Activated B cell treated with CpG ODN at 0.5 μM for 24 hours (primary cell): ENCODE measurements around the gene NHERF1. TPM values are rescaled to one million over a fixed set of nuclear protein-coding genes. Genes with fewer than 3 reads are reported as not detected.

Experiments used
- ATAC-seq: fragments of 200-7000 bp; cut with Tn5 transposase; one replicate; pipeline ENCODE4 v1.10.0; 2021; ENCODE audit warnings: low read depth, mild to moderate bottlenecking, moderate library complexity
- CTCF ChIA-PET: fragments of 350-600 bp; sonication (Branson Sonifier 250); formaldehyde crosslinking; loops from one replicate; lab custom pipeline; 2021; ENCODE audit warnings: antibody characterized with exemption; lab: Charles Lee
- POLR2A ChIA-PET: fragments of 350-600 bp; sonication (Branson Sonifier 250); formaldehyde crosslinking; loops from one replicate; lab custom pipeline; 2021; ENCODE audit warnings: antibody characterized with exemption; lab: Charles Lee
- DNase-seq: peaks from one replicate; pipeline ENCODE4 v3.0.0; 2022
- H3K27ac Mint-ChIP-seq: one replicate; pipeline ENCODE4 v1.8.0; 2020; ENCODE audit warnings: mixed read lengths
- H3K27me3 Mint-ChIP-seq: one replicate; pipeline ENCODE4 v1.8.0; 2021; ENCODE audit warnings: mixed read lengths
- H3K36me3 Mint-ChIP-seq: one replicate; pipeline ENCODE4 v1.8.0; 2021; ENCODE audit warnings: low read depth, mixed read lengths
- H3K4me1 Mint-ChIP-seq: one replicate; pipeline ENCODE4 v1.8.0; 2021; ENCODE audit warnings: mixed read lengths
- H3K4me3 Mint-ChIP-seq: one replicate; pipeline ENCODE4 v1.8.0; 2020; ENCODE audit warnings: mild to moderate bottlenecking, mixed read lengths
- H3K9me3 Mint-ChIP-seq: one replicate; pipeline ENCODE4 v1.8.0; 2020; ENCODE audit warnings: mixed read lengths
- intact Hi-C: fragments of 100-400 bp; cut with micrococcal nuclease; formaldehyde crosslinking; loops from one replicate; pipeline ENCODE4 v1.15.1; 2024
- total RNA-seq: library from RNA; stranded (reverse); gene quantifications from 2 replicates; pipeline ENCODE4 v1.2.3, GENCODE V29; 2022
- TF ChIP-seq, protein P1 (sequence below): fragments of 200-600 bp; IDR thresholded peaks from one replicate; pipeline ENCODE4 v1.8.0; 2022; ENCODE audit warnings: antibody characterized with exemption, mild to moderate bottlenecking

The NHERF1 gene
- total RNA-seq, 1 donor from 2014 or later: 34.5 TPM

DNA sequence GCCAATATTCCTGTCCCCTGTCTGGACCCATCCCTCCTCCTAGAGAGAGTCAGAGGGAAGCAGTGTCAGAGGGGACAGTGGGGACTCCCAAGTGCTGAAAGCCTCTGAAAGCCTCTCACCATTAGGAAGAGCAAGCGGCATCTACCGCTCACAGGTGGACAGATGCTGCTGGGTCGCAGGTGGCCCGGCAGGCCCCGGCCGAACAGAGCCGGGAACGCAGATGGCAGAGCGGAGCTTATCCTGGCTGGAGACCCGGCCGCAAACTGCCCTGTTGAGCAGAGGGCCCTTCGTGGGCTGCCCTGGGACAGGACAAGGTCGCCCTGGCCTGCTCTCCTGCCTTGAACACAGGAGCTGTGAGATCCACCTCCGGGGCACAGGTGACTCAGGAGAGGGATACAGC, 50.7 kb downstream of the NHERF1 start:
- no peaks in the 10 kb centered on the region for H3K4me1 Mint-ChIP-seq
- no peaks in the 10 kb centered on the region for H3K27me3 Mint-ChIP-seq
- ChIA-PET CTCF (no interaction called here), POLR2A (no interaction called here)
- H3K9me3 Mint-ChIP-seq: no peaks in the 10 kb centered on the region
- no peak overlapping the region for H3K4me3 Mint-ChIP-seq
- TF ChIP-seq, protein P1, sequence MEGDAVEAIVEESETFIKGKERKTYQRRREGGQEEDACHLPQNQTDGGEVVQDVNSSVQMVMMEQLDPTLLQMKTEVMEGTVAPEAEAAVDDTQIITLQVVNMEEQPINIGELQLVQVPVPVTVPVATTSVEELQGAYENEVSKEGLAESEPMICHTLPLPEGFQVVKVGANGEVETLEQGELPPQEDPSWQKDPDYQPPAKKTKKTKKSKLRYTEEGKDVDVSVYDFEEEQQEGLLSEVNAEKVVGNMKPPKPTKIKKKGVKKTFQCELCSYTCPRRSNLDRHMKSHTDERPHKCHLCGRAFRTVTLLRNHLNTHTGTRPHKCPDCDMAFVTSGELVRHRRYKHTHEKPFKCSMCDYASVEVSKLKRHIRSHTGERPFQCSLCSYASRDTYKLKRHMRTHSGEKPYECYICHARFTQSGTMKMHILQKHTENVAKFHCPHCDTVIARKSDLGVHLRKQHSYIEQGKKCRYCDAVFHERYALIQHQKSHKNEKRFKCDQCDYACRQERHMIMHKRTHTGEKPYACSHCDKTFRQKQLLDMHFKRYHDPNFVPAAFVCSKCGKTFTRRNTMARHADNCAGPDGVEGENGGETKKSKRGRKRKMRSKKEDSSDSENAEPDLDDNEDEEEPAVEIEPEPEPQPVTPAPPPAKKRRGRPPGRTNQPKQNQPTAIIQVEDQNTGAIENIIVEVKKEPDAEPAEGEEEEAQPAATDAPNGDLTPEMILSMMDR: no peak
- peaks cover 73% of the 10 kb centered on the region for H3K36me3 Mint-ChIP-seq
- H3K27ac Mint-ChIP-seq: no peak overlapping the region
- ATAC-seq (no peak), DNase-seq (no peak)
- intact Hi-C loops: no loop called here

DNA sequence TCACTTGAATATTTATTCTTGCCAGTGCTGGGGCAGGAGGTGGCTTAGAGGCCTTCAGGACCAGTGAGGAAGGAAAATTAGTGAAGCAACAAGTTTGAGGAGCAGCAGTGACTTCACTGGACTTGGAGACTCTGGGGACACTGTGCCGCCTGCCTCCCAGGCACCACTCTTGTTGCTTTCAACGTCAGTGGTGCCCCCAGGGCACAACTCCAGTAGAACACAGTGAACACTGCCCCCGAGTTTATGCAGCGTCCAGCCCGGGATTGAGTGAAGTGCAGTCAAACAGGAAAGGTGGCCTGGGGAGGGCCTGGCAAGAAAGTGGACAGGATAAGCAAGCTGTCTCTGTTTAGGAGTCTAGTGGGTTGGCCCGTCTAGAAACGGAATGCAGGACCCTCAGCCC, 52.1 kb downstream of the NHERF1 start:
- intact Hi-C loops: no loop called here
- H3K4me3 Mint-ChIP-seq: no peak overlapping the region
- ChIA-PET CTCF (no interaction called here), POLR2A (no interaction called here)
- H3K9me3 Mint-ChIP-seq: no peaks in the 10 kb centered on the region
- TF ChIP-seq, protein P1: no peak
- no peak overlapping the region for H3K27ac Mint-ChIP-seq
- H3K27me3 Mint-ChIP-seq: no peaks in the 10 kb centered on the region
- ATAC-seq: no peak
- DNase-seq: no peak
- peaks cover 60% of the 10 kb centered on the region for H3K36me3 Mint-ChIP-seq
- H3K4me1 Mint-ChIP-seq: no peaks in the 10 kb centered on the region

DNA sequence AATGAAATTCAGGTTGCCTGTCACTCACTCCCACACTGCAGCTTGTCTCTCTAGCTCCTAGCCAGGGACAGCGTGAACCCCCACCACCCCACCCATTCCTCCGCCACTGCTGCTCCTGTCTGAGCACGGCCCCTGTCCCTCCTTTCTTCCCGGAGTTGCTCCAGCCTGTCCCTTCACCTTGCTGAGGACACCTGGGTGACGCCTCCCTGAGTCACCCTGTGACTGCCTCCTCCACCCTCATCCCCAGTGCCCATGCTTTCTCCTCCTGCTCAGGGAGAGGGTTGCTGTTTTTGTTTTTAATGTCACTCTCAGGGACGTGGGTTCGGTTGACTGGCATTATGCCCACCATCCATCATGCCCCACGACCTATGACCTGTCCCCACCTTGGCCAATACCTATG, 53.5 kb downstream of the NHERF1 start:
- peaks cover 49% of the 10 kb centered on the region for H3K36me3 Mint-ChIP-seq
- intact Hi-C loops: no loop called here
- H3K27ac Mint-ChIP-seq: no peak overlapping the region
- ATAC-seq: no peak
- H3K9me3 Mint-ChIP-seq: no peaks in the 10 kb centered on the region
- TF ChIP-seq, protein P1: no peak
- ChIA-PET POLR2A (no interaction called here), CTCF (no interaction called here)
- no peak overlapping the region for H3K4me3 Mint-ChIP-seq
- no peaks in the 10 kb centered on the region for H3K27me3 Mint-ChIP-seq
- DNase-seq: no peak
- no peaks in the 10 kb centered on the region for H3K4me1 Mint-ChIP-seq

DNA sequence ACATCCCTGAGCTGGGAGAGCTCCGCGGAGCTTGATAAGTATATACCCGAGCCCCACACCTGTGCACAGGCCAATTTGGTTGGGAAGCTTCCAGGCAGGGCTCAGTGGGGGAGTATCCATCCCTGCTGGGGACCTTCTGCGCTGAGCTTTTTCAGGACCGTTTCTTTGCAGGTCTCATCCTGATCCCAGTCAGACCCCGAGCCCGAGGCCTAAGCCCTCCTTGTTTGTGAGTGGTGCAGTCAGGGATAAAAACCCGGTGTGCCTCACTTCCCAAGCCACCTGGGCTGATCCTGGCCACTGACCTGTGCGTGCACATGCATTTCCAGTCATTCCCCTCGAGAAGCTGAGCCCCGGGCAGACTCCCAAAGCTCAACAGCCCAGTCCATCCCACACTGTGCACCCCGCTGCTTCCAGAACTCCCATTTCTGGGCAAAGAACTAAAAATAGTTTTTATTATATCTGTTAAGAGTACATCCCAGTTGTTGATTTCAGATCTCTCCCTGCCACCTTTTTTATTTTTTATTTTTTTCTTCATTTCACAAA, 55.0 kb downstream of the NHERF1 start:
- ChIA-PET POLR2A (no interaction called here), CTCF (no interaction called here)
- H3K36me3 Mint-ChIP-seq: peaks cover 44% of the 10 kb centered on the region
- TF ChIP-seq, protein P1: no peak
- no peaks in the 10 kb centered on the region for H3K27me3 Mint-ChIP-seq
- H3K27ac Mint-ChIP-seq: no peak overlapping the region
- no peak overlapping the region for H3K4me3 Mint-ChIP-seq
- intact Hi-C loops: no loop called here
- ATAC-seq (no peak), DNase-seq (no peak)
- no peaks in the 10 kb centered on the region for H3K4me1 Mint-ChIP-seq
- no peaks in the 10 kb centered on the region for H3K9me3 Mint-ChIP-seq

DNA sequence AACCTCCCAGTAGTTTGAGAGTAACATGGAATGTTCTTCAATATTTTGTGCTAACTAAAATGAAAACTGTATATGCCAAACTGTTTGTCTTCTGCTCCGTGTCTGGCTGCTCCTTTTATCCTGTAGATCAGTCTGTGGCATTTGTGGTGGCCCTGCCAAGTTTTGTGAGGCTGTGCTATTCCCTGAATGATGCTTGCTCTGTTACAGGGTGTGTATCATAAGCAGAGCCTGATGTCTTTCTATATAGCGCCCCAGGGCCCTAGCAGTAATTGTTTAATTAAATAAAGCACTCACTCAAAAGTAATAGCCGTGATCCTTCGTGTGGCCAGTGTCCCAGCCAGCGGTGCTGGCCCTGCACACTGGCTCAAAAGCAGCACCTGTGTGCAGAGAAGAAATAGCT, 55.5 kb downstream of the NHERF1 start:
- ATAC-seq (no peak), DNase-seq (no peak)
- Mint-ChIP-seq H3K27me3 (no peaks in the 10 kb centered on the region), H3K27ac (no peak overlapping the region), H3K36me3 (peaks cover 41% of the 10 kb centered on the region), H3K4me1 (no peaks in the 10 kb centered on the region), H3K4me3 (no peak overlapping the region), H3K9me3 (no peaks in the 10 kb centered on the region)
- ChIA-PET CTCF (no interaction called here), POLR2A (no interaction called here)
- TF ChIP-seq, protein P1: no peak
- intact Hi-C loops: no loop called here
